HL-60 (cell line): Measurements from ENCODE around the gene SMC3.

Experiments used
- DNase-seq, 2 experiments: peaks; one replicate each; pipeline ENCODE4 v3.0.0-alpha.2; 2010 to 2020; ENCODE audit warnings: low read depth in 1 of 2, low spot score in 1 of 2
- H3K27ac ChIP-seq: fragments of 250-450 bp; sonication (Bioruptor Pico); replicated peaks from 2 replicates; pipeline ENCODE4 v1.5.1; 2020; ENCODE audit warnings: mild to moderate bottlenecking, moderate library complexity
- H3K27me3 ChIP-seq: fragments of 250-450 bp; sonication (Bioruptor Pico); 2 replicates; pipeline ENCODE4 v1.5.1; 2021; ENCODE audit warnings: mild to moderate bottlenecking, moderate library complexity; ENCODE audit not compliant: insufficient read depth, poor library complexity, severe bottlenecking
- H3K4me3 ChIP-seq: replicated peaks from 2 replicates; pipeline ENCODE4 v1.5.1; 2011; ENCODE audit warnings: mild to moderate bottlenecking, control low read depth, low read length; ENCODE audit not compliant: insufficient read depth
- CTCF ChIP-seq: IDR thresholded peaks from one replicate; pipeline ENCODE4 v1.5.1; 2011; ENCODE audit warnings: low read length, control low read depth, inconsistent platforms; ENCODE audit not compliant: insufficient read depth
- GABPA ChIP-seq: IDR thresholded peaks from 2 replicates; pipeline ENCODE4 v1.6.1; 2012; ENCODE audit warnings: low read depth
- POLR2AphosphoS5 ChIP-seq: IDR thresholded peaks from 2 replicates; pipeline ENCODE4 v1.6.1; 2012; ENCODE audit warnings: low read depth
- REST ChIP-seq: IDR thresholded peaks from 2 replicates; pipeline ENCODE4 v1.6.1; 2012; ENCODE audit warnings: low read depth; ENCODE audit not compliant: insufficient replicate concordance
- SPI1 ChIP-seq: IDR thresholded peaks from 2 replicates; pipeline ENCODE4 v1.6.1; 2012; ENCODE audit warnings: low read depth, mild to moderate bottlenecking, borderline replicate concordance

Gene SMC3

DNA sequence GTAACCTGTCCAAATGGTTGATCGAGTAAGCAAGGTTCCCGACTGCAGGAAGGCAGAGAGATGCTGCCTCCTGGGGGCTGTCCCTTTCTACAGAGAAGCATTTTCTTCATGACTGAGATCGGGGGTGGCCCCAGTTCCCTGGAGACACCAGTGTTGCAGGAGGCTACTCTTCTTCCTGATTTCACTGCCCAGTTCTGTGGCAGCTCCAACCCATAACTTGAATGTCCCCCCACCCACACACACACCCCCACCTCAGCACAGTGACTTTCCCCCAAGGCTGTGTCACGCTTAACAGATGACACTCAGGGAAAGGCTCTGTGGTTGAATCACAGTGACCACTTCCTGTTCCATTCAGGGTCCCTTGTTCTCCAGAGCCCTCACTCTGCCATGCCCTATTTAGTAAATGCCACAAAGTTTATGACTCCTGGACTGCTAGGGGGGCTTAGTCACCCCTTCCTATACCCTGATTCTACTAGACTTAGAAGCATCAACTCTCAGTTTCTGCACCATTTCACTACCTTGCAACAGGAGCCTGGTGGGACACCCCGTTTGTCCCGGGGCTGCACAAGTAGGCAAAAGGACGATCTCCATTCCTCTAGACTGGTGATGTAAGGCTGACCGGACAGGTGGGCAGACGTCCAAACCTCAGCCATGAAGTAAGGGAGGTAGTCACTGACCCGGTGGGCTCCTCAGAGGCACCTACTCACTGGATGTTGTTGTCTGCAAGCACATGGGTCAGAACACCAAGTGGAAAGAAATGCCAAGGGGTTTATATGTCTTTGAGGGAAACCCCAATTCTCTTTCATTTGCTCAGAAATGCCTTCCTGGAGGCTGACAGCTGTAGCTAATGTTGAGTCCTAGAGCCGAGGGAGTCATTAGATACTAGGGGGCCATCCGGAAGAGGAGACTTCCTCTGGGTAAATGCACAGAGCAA is 31.3 kb upstream of the SMC3 start:
- TF ChIP-seq SPI1 (peak; percentile 64; the same call in 1 of the 2 replicates), POLR2AphosphoS5 (no peak), REST (no peak), GABPA (no peak)
- Histone ChIP-seq H3K27ac (no peak overlapping the region), H3K4me3 (no peak overlapping the region), H3K27me3 (no peaks in the 10 kb centered on the region)
- DNase-seq = peak; percentile 33 to 62

DNA sequence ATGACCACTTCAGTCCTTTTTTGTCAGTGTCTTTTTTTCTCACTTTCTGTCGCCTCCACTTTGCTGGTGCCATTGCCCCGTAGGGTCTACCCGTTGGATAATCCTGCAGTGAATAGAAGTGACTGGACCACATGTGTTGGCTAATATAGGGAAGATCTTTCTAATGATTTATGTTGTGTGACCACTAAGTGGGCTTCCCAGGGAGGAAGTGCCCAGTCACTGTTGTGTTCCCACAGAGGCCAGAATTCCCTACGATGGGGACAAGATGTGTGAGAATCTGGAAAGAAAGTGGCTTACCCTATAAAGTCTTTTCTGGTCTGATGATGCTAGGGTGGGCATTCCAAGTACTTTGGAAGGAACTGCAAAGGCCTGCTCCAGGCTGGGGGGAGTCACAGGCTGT is 28.4 kb upstream of the SMC3 start:
- Histone ChIP-seq H3K27ac (no peak overlapping the region), H3K27me3 (no peaks in the 10 kb centered on the region), H3K4me3 (no peak overlapping the region)
- no peak for DNase-seq
- TF ChIP-seq CTCF (no peak), GABPA (no peak), POLR2AphosphoS5 (no peak), REST (no peak), SPI1 (no peak)

DNA sequence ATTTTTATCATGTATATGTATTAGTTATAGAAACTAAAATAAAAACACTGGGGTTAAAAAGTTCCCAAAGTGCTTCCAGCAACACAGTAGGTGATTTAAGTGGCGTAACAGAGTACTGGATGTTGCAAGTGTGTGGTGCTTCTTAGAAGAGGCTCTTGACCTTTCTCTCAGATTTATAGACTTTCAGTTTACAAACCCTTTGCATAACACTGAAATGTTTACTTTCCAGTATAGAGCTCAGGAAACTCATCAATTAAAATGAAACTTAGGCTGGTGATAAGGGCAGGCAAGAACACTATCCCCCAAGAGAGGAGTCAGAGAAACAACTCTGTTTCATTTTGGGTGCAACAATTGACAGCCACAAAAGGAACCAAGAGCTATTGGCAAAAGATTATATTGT is 27.5 kb upstream of the SMC3 start:
- Histone ChIP-seq H3K27me3 (no peaks in the 10 kb centered on the region), H3K4me3 (no peak overlapping the region), H3K27ac (no peak overlapping the region)
- no peak for DNase-seq
- TF ChIP-seq GABPA = no peak
- no peak for TF ChIP-seq REST
- no peak for TF ChIP-seq CTCF
- no peak for TF ChIP-seq POLR2AphosphoS5
- no peak for TF ChIP-seq SPI1
